Activated B cell treated with CpG ODN at 0.5 μM for 24 hours (primary cell): ENCODE data around the gene ADNP2. TPM values are rescaled to one million over a fixed set of nuclear protein-coding genes. Genes with fewer than 3 reads are reported as not detected.

Source experiments
- ATAC-seq: fragments of 200-7000 bp; cut with Tn5 transposase; one replicate; pipeline ENCODE4 v1.10.0; 2021; ENCODE audit warnings: low read depth, mild to moderate bottlenecking, moderate library complexity
- CTCF ChIA-PET: fragments of 350-600 bp; sonication (Branson Sonifier 250); formaldehyde crosslinking; loops from one replicate; lab custom pipeline; 2021; ENCODE audit warnings: antibody characterized with exemption; lab: Charles Lee
- POLR2A ChIA-PET: fragments of 350-600 bp; sonication (Branson Sonifier 250); formaldehyde crosslinking; loops from one replicate; lab custom pipeline; 2021; ENCODE audit warnings: antibody characterized with exemption; lab: Charles Lee
- DNase-seq: peaks from one replicate; pipeline ENCODE4 v3.0.0; 2022
- H3K27ac Mint-ChIP-seq: one replicate; pipeline ENCODE4 v1.8.0; 2020; ENCODE audit warnings: mixed read lengths
- H3K27me3 Mint-ChIP-seq: one replicate; pipeline ENCODE4 v1.8.0; 2021; ENCODE audit warnings: mixed read lengths
- H3K36me3 Mint-ChIP-seq: one replicate; pipeline ENCODE4 v1.8.0; 2021; ENCODE audit warnings: low read depth, mixed read lengths
- H3K4me1 Mint-ChIP-seq: one replicate; pipeline ENCODE4 v1.8.0; 2021; ENCODE audit warnings: mixed read lengths
- H3K4me3 Mint-ChIP-seq: one replicate; pipeline ENCODE4 v1.8.0; 2020; ENCODE audit warnings: mild to moderate bottlenecking, mixed read lengths
- H3K9me3 Mint-ChIP-seq: one replicate; pipeline ENCODE4 v1.8.0; 2020; ENCODE audit warnings: mixed read lengths
- CTCF ChIP-seq: fragments of 200-600 bp; IDR thresholded peaks from one replicate; pipeline ENCODE4 v1.8.0; 2022; ENCODE audit warnings: antibody characterized with exemption, mild to moderate bottlenecking
- intact Hi-C: fragments of 100-400 bp; cut with micrococcal nuclease; formaldehyde crosslinking; loops from one replicate; pipeline ENCODE4 v1.15.1; 2024
- total RNA-seq: library from RNA; stranded (reverse); gene quantifications from 2 replicates; pipeline ENCODE4 v1.2.3, GENCODE V29; 2022

The ADNP2 gene
- total RNA-seq, 1 donor from 2014 or later = 19.7 TPM

- Mint-ChIP-seq H3K4me1 (no peaks in the 10 kb centered on the region), H3K9me3 (no peaks in the 10 kb centered on the region), H3K27ac (no peak overlapping the region), H3K27me3 (no peaks in the 10 kb centered on the region), H3K4me3 (no peak overlapping the region), H3K36me3 (no peaks in the 10 kb centered on the region)
- intact Hi-C loops = no loop called here
- ChIA-PET CTCF (no interaction called here), POLR2A (no interaction called here)
- TF ChIP-seq CTCF = no peak
- no peak for DNase-seq
- no peak for ATAC-seq
These were observed 40.3 kb upstream of the ADNP2 start for GRCh38 chr18:80068571-80069272.

- Mint-ChIP-seq H3K27me3 (no peaks in the 10 kb centered on the region), H3K36me3 (no peaks in the 10 kb centered on the region), H3K27ac (no peak overlapping the region), H3K4me3 (no peak overlapping the region), H3K4me1 (no peaks in the 10 kb centered on the region), H3K9me3 (no peaks in the 10 kb centered on the region)
- ATAC-seq = no peak
- ChIA-PET CTCF (no interaction called here), POLR2A (interaction anchor here (0.6 kb wide), 1 partner anchor 18 kb away, joined by 4 read pairs; no protein-coding TSS in a partner anchor)
- DNase-seq = no peak
- intact Hi-C loops = no loop called here
- TF ChIP-seq CTCF = no peak
These were observed 38.2 kb upstream of the ADNP2 start for GRCh38 chr18:80070825-80071224.

- Mint-ChIP-seq H3K27ac (no peak overlapping the region), H3K4me1 (no peaks in the 10 kb centered on the region), H3K27me3 (no peaks in the 10 kb centered on the region), H3K9me3 (no peaks in the 10 kb centered on the region), H3K36me3 (no peaks in the 10 kb centered on the region), H3K4me3 (no peak overlapping the region)
- ATAC-seq = no peak
- no peak for TF ChIP-seq CTCF
- ChIA-PET POLR2A (no interaction called here), CTCF (no interaction called here)
- no peak for DNase-seq
- intact Hi-C loops = no loop called here
These were observed 34.9 kb upstream of the ADNP2 start for GRCh38 chr18:80074183-80074582.

- TF ChIP-seq CTCF = no peak
- H3K9me3 Mint-ChIP-seq = no peaks in the 10 kb centered on the region
- POLR2A ChIA-PET = no interaction called here
- H3K36me3 Mint-ChIP-seq = no peaks in the 10 kb centered on the region
- peaks cover under 1% of the 10 kb centered on the region for H3K27me3 Mint-ChIP-seq
- intact Hi-C loops = no loop called here
- DNase-seq = no peak
- H3K4me1 Mint-ChIP-seq = no peaks in the 10 kb centered on the region
- H3K4me3 Mint-ChIP-seq = no peak overlapping the region
- CTCF ChIA-PET = no interaction called here
- no peak overlapping the region for H3K27ac Mint-ChIP-seq
- no peak for ATAC-seq
These were observed 34.4 kb upstream of the ADNP2 start for GRCh38 chr18:80074697-80075096.

GRCh38 chr18:80075940-80076339 lies 33.1 kb upstream of the ADNP2 start:
- Mint-ChIP-seq H3K27ac (no peak overlapping the region), H3K9me3 (no peaks in the 10 kb centered on the region), H3K4me3 (no peak overlapping the region), H3K4me1 (no peaks in the 10 kb centered on the region), H3K27me3 (peaks cover 4% of the 10 kb centered on the region), H3K36me3 (no peaks in the 10 kb centered on the region)
- ChIA-PET CTCF (no interaction called here), POLR2A (no interaction called here)
- ATAC-seq (no peak), DNase-seq (no peak)
- TF ChIP-seq CTCF = no peak
- intact Hi-C loops = no loop called here
